GM10266 (cell line): ENCODE results near the gene DLG4.
A peak's percentile ranks its signal among the peaks of the same experiment; 100 is the strongest.

ENCODE experiments used
- DNase-seq: peaks from one replicate; pipeline ENCODE4 v3.0.0; 2012; ENCODE audit errors: extremely low spot score
- TF ChIP-seq, protein P1 (sequence below): IDR thresholded peaks from 2 replicates; pipeline ENCODE4 v1.5.1; 2012; ENCODE audit warnings: mild to moderate bottlenecking, low read depth; ENCODE audit not compliant: control insufficient read depth, insufficient read depth; ENCODE audit errors: missing control alignments

DLG4 gene

DNA sequence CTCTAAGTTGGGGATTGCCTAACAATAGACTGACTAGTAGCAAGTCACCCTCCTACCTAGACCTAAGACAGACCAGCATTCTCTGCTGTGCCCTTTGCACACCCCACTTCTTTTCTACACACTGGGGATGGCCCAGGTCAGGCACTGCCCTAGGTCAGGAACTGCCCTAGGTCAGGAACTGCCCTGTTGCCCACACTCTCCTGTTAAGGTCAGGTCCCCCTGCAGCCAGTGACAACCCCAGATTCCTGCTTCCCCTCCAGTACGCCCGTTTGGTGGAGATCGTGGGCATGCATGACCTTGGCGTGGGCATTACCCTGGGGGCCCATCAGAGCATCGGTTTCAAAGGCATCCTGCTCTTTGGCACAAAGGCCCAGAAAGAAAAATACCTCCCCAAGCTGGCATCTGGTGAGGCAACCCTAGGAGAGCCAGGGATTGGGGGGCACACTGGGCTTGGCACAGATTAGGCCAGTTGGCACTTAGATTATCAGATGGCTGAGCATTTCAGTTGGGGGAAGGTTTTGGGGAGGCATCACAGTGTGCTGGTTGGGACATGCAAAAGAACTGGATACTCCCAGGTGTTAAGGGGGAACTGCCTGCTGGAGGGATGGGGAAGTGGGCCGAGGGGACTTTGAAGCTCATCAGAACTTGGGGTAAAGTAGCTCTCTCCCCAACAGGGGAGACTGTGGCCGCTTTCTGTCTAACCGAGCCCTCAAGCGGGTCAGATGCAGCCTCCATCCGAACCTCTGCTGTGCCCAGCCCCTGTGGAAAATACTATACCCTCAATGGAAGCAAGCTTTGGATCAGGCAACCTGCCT is 1.8 kb upstream of the DLG4 start:
- no peak for DNase-seq
- TF ChIP-seq, protein P1, sequence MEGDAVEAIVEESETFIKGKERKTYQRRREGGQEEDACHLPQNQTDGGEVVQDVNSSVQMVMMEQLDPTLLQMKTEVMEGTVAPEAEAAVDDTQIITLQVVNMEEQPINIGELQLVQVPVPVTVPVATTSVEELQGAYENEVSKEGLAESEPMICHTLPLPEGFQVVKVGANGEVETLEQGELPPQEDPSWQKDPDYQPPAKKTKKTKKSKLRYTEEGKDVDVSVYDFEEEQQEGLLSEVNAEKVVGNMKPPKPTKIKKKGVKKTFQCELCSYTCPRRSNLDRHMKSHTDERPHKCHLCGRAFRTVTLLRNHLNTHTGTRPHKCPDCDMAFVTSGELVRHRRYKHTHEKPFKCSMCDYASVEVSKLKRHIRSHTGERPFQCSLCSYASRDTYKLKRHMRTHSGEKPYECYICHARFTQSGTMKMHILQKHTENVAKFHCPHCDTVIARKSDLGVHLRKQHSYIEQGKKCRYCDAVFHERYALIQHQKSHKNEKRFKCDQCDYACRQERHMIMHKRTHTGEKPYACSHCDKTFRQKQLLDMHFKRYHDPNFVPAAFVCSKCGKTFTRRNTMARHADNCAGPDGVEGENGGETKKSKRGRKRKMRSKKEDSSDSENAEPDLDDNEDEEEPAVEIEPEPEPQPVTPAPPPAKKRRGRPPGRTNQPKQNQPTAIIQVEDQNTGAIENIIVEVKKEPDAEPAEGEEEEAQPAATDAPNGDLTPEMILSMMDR = no peak

DNA sequence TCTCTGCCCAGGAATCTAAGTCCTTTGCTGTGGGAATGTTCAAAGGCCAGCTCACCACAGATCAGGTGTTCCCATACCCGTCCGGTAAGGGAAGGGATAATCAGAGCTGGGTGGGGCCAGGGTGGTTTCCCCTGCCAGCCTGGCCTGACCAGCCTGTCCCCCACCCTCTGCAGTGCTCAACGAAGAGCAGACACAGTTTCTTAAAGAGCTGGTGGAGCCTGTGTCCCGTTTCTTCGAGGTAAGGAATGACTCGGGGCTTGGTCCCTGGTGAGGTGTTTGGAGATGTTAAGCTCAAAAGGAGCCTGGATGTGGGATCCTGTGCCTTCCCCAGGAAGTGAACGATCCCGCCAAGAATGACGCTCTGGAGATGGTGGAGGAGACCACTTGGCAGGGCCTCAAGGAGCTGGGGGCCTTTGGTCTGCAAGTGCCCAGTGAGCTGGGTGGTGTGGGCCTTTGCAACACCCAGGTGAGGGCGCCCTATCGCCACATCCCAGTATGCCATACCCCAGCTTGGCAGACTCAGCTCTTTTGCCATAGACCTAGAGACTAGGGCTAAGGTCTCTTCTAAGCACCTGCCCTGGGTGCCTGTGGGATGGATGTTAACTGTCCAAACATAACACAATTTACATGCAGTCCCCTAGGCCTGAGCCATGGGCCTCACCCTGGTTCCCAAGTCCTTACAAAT is 1.1 kb upstream of the DLG4 start:
- DNase-seq = peak; percentile 74
- TF ChIP-seq, protein P1 = peak; percentile 64

GRCh38 chr17:7219229-7219811 is 316 bp downstream of the DLG4 start:
- TF ChIP-seq, protein P1 = no peak
- no peak for DNase-seq

GRCh38 chr17:7218758-7219157 is 878 bp downstream of the DLG4 start:
- DNase-seq = no peak
- TF ChIP-seq, protein P1 = no peak

- DNase-seq = no peak
- TF ChIP-seq, protein P1 = no peak
Observed at GRCh38 chr17:7218166-7218565, 1.5 kb downstream of the DLG4 start.

DNA sequence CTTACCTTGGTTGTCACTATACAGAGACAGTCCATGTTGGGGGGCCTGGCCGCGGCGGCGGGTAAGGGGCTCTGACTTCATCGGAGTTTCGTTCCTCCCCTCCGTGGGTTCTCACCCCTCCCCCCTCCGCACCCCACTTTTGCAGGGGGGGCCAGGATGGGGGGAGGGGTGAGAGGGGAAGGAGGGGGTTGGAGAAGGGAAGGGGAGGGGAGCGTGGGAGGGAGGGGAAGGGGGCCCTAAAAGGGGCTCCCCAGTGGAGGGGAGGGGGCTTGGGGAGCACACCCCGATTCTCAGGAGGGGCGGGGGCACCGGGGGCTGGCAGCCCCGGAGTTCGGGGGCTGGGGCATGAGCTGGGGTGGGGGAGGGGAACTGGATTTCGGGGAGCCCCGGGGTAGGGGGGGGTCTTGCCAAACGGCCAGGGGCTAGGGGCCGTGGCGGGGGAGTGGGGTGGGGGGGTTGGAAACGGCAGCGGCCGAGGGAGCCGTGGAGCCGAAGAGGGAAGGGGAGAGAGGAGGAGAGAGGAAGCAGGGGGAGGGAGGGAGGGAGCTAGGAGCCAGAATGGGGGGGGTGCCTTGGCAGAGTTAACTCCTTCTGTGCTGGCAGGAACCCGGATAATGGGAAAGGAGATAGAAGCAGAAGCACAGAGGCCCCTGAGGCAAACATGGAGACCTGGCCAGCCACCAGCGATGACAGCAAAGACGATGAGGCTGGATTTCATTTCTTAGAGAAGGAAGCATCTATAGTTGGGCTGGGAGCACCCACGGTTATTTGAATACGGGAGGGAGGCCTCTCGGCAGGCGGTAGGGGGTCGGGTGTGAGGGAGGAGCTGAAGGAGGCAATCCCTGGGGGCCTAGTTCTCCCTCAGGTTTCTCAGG is 2.3 kb downstream of the DLG4 start:
- TF ChIP-seq, protein P1 = no peak
- peak; percentile 53 for DNase-seq
